COLO829 (cell line): ENCODE data around the gene SLC43A1.
A peak's percentile ranks its signal among the peaks of the same experiment; 100 is the strongest.
"Not testable (repeated sequence)": the region's sequence is repeated elsewhere in the genome, so short reads cannot be mapped to it uniquely, and the experiment has no call there.

Experiments used
- DNase-seq: peaks from one replicate; pipeline ENCODE4 v3.0.0; 2012; ENCODE audit warnings: low spot score

Gene SLC43A1

DNA sequence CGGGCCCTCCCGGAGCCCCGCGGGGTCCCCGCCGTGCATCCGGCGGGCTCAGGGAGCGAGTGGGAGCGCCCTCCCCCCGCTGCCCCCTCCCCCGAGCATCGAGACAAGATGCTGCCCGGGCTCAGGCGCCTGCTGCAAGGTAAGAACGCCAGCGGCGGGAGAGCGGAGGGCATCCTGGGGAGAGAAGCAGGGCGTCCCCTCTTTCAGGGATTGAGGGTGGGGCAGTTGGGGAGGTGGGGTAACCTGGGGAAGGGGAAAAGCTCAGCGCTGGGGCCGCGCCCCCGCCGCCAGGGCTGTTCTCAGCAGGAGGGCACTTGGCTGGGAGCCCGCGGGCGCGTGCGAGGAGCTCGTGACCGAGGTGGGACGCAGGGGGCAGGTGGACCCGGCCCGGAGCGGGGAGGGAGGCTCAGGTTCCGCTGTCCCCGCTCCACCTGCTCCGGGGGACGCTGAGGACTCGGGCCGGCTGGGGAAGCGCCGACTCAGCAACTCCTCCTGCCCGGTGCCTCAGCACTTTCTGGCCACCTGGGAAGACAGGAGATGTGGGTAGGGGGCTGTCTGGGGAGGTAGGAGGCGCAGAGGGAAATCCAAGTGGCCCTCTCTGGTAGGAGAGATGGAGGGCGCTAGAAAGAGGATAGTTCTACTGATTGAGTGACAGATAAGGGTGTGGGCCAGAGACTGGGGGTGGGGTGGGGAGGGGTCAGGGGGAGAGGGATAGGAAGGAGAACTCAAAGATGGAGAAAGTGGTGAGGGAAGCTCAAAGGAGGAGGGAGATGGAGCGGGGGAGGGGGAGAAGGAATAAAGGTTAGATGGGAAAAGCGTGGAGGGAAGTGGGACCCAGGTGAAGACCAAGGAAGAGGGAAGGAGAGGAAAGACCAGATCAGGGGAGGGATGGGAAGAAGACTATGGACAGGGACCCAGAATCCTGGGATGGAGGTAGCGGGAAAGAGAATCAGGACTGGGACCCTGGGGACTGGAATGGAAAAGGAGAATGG, 54.4 kb downstream of the SLC43A1 start:
- no peak for DNase-seq

DNA sequence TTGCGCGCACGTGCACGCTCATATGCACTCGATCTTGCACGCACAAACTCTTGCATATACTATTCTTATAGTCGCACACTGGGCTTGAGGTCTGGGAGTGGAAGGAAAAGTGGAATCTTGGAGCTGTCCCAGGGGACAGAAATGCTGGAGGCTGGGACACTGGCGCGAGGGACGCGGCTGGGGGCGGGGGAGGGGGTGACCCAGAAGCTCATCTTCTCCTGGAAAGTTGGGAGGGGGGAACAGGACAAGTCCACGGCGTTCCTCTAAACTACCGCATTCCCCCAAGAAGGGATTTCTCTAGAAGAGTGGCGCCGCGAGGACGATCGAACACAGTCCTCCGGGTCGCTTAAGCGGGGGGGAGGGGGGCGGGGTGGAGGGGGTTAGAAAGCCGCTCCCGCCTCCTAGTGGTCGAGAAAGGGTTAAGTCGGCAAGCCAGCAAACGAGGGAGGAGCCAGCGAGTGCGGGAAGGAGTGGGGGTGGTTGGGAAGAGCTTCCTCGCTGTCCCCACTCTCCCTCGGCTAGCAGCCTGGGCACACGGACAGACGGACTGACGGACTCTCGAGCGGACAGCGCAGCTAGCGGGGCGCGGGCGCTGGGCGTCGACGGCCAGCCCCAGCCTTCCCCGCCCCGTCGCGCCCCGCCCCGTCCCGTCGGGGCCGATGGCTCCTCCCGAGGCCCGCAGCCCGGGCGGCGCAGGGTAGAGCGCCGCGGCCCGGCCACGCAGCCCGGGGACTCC, 55.3 kb downstream of the SLC43A1 start, which contains the start of gene RTN4RL2:
RTN4RL2 (plus strand) TSS at position 507 of the 736 bp plus-strand sequence. CDS start 338 bp downstream, outside the sequence.
- DNase-seq: peak; percentile 74

DNA sequence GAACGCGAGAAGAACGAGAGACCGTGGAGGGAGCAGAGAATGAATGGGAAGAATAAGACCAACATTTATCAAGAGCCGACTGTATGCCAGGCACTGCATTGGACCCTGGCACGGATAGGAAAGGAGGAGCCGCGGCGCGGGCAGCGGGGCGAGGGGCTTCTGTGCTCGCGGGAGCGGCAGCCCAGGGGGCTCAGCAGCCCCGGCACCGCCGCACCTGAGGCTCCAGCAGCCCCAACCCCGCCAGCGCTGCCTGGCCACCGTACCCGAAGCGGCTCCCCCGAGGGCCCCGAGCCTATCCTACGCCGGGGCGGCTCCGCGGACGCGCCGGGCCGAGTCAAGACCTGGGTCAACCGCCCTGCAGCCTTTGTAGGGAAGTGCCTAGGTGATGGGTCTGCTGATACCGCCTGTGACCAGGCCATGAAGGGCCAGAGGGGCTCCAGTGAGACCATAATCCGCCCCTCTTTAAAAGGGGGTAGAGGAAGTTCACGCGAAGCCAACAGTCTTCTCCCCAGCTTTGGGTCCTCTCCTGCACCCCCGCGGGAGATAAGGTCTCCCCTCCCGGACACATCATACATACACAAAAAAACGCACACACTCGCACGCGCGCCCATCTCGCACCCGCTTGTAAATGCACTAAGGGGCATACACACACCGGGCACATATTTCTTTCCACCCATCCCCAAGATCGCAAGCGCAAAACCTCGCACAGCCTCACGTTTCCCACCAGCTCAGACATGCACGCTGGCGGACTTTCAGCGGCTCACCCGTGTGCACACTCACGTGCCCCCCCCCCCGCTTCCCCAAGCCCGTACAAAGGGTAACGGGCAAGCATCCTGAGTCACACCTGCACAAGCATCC, 56.1 kb downstream of the SLC43A1 start:
- DNase-seq: no peak

DNA sequence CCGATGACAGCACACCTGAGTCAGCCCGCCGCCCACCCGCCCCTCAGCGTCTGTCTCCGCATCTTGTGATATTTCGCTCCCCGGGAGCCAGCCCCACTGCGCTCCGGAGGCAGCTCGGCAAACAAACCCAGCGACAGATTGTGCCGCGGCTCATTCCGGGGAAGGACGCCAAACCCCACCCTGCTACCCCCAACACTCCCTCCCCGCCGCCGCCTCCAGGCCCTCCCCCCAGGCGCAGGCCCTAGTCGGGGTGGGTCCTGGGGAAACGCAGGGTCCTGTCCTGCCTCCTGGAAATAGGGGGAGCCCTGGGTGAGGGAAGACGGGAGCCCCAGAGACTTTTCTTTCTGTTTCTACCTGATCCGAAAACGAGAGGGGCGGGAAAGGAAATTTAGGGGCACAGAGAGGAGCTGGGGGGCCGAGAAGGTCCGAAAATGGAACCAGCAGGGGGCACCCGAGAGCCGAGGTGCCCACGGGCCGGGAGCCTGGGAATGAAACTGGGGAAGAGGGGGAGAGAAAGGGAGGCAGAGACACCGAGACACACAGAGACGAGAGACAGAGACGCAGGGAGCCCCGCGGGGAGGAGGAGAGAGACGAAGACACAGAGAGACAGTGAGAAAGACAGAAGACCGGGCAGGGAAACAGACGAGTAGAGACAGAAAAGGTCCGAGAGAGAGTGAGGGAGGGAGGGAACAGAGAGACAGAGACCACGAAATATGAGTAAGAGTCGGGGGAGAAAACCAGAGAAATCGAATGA, 56.9 kb downstream of the SLC43A1 start:
- peak; percentile 50 for DNase-seq

DNA sequence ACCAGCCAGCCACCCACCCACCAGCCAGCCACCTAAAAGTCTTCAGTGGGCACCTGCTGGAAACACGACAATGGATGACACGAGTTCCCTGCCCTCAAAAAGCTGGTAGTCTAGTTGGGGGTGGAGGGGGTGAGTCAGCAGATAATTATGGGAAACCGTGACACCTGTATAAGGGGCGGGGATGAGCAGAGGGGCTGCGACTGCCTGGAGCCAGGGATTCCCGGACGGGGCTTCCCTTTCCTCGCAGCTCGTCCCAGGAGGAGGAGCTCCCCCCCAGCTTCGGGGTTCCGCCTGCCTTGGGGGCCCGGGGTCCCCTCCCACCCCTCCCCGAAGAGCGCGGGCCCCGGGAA, 57.5 kb downstream of the SLC43A1 start:
- DNase-seq: no peak

DNA sequence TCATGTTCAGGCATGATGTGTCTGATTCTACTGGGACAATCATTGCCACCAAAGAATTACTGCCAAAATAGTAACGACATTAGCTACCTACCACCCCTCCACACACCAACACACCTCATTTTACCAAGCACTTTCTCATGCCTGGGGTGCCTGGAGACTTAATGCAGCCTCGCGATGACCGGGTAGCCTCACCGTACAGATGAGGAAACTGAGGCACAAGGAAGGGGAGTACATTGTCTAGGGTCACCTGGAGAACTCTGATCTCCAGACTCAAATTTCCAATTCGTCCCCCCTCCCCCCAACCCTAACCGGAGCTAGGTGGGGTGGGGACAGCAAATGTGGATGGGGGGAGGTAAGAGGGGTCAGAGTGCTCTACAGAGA, 57.9 kb downstream of the SLC43A1 start:
- DNase-seq: no peak

DNA sequence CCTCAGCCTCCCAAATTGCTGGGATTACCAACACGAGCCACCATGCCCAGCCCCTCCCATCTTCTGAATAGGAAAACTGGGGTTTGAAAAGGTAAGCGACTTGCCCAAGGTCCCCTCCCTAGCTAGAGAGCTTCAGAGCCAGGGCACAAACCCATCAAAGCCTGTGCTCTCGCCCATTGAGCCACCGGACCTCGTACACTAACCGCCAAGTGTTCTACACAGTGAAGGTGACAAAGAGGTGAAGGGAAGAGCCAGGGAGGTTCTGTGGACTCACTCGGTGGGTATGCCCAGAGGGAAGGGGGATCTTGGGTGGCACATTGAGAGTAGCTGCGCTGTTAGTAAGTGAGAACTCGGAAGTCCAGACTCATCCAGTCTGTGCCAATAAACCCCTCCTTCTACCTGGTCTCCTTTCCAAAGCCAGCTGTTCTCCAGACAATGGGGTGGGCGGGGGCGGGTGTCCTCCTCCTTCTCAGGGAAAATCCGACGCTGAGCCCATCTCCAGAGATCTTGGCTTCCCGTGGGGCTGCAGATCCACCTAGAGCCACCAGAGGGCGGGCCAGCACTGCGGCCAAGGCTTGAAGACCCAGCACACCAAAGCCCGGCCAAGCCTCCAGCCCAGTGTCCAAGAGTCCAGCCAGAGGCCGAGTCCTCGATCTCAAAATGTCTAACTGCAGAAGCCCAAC, 58.4 kb downstream of the SLC43A1 start:
- peak; percentile 85 for DNase-seq

DNA sequence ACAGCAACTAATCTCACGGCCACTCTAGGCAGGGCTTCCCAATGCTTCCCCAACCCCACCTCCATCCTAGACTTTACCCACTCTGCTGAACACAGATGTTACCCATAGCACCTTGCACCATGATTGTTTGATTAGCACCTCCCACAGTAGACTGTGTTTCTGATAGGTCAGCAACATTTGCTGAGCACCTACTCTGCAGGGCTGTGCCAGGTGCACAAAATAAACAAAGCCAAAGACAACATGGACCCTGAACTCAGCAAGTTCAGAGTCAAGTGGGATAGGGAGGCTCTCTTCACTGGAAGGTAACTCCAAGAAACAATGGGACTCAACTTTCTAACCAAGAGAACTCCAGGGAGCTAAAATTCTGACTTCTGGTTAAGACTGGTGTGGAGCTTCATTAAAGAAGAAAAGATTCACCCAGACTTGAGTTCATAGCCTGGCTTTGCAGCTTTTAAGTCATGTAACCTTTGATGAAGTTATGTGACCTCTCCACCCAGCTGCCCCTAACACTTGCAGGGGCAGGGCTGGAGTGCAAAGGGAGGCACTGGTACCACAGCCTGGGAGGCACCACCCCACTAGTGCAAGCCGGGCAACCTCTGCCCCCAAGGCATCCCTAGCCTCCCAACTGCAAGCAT, 61.8 kb downstream of the SLC43A1 start:
- no peak for DNase-seq

DNA sequence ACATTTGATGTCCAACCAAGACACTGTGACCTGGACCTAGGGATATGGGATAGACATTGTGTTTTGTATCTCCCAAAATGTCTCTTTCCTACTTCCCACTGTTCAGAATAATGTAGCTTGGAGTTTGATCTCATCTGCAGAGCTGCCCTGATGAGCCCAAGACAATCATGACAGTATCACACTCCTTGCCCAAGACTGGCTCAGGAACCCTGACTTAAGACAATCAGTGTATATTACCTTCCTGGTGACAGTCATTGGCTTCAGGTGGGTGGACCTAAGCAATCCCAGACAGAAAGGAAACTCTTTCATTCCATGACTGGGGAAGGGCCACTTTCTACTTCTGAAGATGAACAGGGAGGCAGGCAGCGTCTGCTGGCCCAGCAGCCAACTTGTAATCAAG, 69.4 kb downstream of the SLC43A1 start:
- DNase-seq: no peak

DNA sequence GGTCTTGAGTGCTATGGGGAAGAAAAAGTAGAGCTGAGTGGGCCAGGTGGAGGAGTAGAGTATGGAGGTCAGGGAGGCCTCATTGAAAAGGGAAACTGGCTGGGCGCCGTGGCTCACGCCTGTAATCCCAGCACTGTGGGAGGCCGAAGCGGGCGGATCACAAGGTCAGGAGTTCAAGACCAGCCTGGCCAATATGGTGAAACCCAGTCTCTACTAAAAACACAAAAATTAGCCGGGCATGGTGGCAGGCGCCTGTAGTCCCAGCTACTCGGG, 70.4 kb downstream of the SLC43A1 start:
- not testable (repeated sequence) for DNase-seq

DNA sequence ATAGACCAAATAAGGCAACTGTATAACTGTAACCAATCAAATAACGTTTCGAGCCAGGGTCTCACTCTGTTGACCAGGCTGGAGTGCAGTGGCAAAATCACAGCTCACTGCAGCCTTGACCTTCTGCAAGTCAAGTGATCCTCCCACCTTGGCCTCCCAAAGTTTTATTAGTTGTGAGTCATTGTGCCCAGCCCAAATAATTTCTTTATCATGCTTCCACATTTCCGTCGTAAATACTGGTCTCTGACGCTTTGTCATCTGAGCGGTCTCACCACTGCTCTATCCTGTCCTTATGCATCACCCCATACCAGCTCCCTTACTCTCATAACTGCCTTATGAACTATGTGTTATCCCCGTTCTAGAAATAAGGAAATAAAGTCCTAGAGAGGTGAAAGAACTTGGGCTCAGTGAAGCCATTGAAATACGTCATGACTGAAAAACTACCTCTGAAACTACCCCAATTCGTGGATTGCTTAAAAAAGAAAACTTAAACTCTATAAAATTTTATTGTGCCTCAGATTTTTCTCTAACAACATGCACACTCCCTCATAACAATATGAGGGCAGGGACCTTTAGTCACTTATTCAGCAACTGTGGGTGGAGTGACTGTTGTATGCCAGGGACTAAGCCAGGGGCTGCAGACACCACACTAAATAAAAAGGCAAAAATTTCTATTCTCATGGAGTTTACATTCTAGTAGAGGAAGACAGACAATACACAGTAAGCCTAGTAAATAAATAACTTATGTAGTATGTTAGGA, 71.0 kb downstream of the SLC43A1 start:
- DNase-seq: no peak

DNA sequence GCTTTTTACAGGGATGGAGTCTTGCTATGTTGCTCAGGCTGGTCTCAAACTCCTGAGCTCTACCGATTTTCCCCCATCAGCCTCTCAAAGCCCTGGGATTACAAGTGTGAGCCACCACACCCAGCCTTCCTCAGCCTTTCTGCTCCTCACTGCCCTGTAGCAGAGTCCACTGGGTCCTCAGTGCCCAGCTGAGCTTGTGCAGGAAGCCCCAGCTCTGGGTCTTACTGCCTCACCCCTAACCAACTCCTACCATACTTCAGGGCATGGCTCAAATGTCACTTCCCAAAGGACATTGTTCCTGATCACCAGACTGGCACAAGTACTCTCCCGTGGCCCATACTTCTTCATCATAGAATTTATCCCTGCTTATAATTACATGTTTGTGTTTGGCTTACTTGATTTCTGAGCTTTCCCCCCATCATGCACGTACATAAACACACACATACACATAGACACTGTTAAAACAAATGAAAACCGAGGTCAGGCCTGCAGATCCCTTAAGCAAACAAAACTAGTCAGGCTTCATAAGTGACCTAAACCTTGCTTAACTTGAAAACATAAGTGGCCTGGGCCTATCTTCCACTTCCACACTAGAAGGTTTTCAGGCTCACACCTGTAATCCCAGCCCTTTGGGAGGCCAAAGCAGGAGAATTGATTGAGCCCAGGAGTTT, 74.6 kb downstream of the SLC43A1 start:
- DNase-seq: no peak

DNA sequence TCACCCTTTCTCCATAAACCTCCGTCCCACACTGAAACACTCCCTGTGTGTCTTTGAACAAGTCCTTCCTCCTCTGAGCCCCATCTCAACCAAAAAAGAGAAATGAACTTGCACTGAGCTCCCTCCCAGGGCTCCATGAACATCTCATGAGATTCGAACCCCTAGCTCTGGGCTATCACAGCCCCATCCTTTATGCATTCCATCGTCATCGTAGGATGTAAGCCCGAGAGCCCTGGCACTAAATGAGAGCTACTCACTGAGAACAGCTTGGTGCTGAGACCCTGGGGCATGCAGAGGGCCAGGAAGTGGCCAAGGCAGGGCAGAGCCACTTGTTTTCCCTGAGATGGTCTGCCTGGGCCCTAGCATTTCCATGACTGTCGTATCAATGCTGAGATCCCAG, 75.7 kb downstream of the SLC43A1 start:
- no peak for DNase-seq

DNA sequence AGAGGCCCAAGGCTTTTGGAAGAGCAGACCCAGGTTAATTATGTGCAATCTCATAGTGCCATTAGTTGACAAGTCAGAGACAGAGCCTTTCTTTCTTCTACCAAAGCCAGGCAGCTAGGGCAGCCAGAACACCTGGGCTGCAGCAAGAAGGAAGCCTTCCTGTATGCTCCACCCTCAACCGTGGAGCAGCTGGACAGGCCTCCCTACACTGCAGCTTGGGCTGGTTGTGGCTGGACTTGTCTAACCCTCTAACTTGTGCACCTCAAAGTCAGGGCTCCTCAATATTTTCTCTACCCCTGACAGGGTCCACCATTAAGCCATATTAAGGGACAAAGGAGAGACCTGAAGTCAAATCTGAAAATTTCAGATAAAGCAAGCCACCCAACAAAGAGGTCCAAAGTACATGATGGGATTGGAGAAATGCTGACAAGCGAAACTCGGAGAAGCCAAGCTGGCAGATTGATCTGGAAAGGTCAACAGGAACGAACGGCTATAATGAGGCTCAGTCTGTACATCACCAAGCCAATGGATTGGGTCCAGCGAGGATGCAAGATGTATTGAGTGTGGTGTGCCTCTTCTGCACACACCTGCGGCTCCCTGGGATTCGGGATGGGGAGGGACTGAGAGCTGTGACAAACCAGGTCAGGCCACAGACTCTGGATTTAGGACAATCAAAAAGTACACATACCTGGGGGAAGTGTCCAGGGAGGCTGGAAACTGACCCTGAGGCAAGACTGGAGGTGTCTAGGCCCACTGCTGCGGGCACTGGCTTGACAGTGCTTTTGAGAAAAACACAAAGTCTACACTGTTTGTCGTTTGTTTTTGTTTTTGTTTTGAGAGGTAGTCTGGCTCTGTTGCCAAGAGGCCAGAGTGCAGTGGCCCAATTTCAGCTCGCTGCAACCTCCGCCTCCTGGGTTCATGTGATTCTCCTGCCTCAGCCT, 76.9 kb downstream of the SLC43A1 start:
- no peak for DNase-seq

DNA sequence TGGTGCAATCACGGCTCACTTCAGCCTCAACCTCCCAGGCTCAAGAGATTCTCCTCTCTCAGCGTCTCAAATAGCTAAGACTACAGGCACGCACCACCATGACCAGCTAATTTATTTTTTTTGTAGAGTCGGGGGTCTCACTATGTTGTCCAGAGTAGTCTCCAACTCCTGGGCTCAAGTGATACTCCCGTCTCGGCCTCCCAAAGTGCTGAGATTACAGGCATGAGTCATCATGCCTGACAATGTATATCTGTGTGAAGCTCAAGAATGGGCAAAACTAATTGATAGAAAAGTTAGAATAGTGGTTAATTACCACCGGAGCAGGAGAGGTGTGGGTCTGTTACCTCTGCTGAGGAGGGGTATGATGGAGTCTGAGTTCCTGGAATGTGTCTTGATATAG, 79.5 kb downstream of the SLC43A1 start:
- no peak for DNase-seq

DNA sequence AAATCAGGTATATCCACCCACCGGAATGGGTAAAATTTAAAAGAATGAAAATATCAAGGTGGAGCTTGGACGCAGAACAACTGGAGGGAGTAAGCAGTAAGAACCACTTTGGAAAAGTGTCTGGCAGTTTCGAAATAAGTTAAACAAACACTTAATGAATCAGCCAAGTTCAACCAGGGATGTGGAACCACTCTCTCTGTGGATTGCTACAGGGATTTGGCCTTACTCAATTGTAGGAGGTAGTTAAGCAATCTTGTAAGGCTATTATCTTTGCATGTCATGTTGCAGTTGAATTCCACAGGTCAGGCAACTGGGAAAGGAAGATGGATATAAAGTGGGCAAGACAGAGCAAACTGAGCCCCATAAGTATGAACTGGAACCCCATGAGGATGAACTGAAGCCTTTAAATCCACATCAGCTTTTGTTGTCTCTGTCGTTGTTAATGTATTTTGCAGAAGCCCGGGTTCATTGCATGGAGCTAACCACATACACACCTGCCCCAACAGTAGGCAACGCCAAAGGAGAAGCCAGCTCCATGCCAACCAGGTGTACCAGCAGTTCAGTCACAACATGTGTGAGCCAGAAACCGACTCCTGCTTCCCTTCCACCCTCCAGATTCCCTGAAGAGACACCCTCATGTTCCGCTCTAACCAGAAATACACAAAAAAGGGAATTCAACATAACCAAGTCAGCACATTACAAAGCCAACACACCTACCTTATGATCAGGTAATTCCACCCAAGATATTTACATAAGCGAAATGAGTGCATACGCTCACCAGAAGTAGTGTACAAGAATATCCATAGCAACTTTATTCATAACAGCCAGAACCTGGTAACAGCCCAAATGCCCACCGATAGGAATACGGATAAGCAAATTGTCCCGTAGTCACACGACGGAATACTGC, 80.6 kb downstream of the SLC43A1 start:
- no peak for DNase-seq
